ENCODE results near the gene KCNN4. TPM values are rescaled to one million over a fixed set of nuclear protein-coding genes. Genes with fewer than 3 reads are reported as not detected.

Gene KCNN4
- total RNA-seq, 1 experiment from 2014 or later = 29.7 TPM

DNA sequence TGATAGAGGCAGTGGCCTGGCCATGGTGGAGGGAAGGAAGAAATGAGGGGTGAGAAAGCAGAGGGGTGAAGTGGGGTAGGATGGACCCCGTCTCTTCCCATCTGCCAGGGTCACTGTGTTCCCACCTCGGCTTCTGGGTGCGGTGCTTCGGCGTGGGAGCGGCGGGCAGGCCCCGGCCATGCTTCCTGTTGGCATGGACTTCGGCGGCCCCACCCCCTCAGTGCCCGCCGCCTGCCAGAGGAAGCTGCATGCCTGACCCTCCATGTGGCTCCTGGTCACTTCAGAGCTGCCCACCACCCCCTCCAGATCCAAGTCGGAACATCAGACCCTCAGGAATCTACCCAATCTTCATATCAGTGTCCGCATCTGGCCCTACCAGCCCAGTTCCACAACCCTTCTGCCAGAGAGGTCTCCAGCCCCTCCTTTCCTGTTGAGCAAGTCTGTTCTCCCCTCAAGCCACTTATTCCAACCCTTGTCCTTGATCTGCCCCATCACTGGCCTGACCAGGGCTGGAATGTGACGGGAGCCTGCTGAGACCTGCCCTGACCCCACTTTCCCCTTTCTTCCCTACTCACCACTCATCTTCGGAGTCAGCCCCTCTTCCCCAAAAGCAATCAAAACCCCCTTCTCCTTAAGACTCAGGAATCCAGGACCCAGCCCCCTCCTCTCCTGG, 1.5 kb downstream of the KCNN4 start:
- ChIA-PET CTCF (interaction anchor here (2.4 kb wide), 1 partner anchor 12 kb away, joined by 10 read pairs; no protein-coding TSS in a partner anchor), POLR2A (no interaction called here)
- Histone ChIP-seq H3K4me1 (ENCODE audit: control insufficient read depth, insufficient read depth, low read length) (peaks cover 55% of the 10 kb centered on the region), H3K9me3 (ENCODE audit: control insufficient read depth, insufficient read depth, low read depth, low read length) (no peaks in the 10 kb centered on the region), H3K27ac (ENCODE audit: low read length) (peak overlapping the region; percentile 98), H3K36me3 (ENCODE audit: control insufficient read depth, insufficient read depth, low read length) (no peaks in the 10 kb centered on the region; the same call in 1 of the 2 replicates), H3K27me3 (ENCODE audit: control insufficient read depth, insufficient read depth, low read length) (no peaks in the 10 kb centered on the region), H3K4me3 (ENCODE audit: low read depth in 2 of 2, low read length in 2 of 2) (peak overlapping the region; percentile 38 to 67)
- no peak for DNase-seq (ENCODE audit: low read depth, low spot score)
- no peak for ATAC-seq
- TSS peak; percentile 59 for BruUV-seq (replicated peaks)
- in situ Hi-C loops (cut with HindIII; ENCODE audit: low pct_unique_long_range_greater_than_20kb, low sequenced_read_pairs) = no loop called here
- TF ChIP-seq, protein P1, sequence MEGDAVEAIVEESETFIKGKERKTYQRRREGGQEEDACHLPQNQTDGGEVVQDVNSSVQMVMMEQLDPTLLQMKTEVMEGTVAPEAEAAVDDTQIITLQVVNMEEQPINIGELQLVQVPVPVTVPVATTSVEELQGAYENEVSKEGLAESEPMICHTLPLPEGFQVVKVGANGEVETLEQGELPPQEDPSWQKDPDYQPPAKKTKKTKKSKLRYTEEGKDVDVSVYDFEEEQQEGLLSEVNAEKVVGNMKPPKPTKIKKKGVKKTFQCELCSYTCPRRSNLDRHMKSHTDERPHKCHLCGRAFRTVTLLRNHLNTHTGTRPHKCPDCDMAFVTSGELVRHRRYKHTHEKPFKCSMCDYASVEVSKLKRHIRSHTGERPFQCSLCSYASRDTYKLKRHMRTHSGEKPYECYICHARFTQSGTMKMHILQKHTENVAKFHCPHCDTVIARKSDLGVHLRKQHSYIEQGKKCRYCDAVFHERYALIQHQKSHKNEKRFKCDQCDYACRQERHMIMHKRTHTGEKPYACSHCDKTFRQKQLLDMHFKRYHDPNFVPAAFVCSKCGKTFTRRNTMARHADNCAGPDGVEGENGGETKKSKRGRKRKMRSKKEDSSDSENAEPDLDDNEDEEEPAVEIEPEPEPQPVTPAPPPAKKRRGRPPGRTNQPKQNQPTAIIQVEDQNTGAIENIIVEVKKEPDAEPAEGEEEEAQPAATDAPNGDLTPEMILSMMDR (IDR thresholded peaks at IDR 0.05) = no peak
- TF ChIP-seq POLR2AphosphoS5 (IDR thresholded peaks at IDR 0.05; ENCODE audit: low read depth, low read length) (no peak), SIN3A (IDR thresholded peaks at IDR 0.05; ENCODE audit: borderline replicate concordance, insufficient read depth, low read depth, low read length) (no peak), TCF7L2 (IDR thresholded peaks at IDR 0.05; ENCODE audit: low read depth, low read length) (no peak)
- TF ChIP-seq, protein P2, sequence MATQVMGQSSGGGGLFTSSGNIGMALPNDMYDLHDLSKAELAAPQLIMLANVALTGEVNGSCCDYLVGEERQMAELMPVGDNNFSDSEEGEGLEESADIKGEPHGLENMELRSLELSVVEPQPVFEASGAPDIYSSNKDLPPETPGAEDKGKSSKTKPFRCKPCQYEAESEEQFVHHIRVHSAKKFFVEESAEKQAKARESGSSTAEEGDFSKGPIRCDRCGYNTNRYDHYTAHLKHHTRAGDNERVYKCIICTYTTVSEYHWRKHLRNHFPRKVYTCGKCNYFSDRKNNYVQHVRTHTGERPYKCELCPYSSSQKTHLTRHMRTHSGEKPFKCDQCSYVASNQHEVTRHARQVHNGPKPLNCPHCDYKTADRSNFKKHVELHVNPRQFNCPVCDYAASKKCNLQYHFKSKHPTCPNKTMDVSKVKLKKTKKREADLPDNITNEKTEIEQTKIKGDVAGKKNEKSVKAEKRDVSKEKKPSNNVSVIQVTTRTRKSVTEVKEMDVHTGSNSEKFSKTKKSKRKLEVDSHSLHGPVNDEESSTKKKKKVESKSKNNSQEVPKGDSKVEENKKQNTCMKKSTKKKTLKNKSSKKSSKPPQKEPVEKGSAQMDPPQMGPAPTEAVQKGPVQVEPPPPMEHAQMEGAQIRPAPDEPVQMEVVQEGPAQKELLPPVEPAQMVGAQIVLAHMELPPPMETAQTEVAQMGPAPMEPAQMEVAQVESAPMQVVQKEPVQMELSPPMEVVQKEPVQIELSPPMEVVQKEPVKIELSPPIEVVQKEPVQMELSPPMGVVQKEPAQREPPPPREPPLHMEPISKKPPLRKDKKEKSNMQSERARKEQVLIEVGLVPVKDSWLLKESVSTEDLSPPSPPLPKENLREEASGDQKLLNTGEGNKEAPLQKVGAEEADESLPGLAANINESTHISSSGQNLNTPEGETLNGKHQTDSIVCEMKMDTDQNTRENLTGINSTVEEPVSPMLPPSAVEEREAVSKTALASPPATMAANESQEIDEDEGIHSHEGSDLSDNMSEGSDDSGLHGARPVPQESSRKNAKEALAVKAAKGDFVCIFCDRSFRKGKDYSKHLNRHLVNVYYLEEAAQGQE (IDR thresholded peaks at IDR 0.05; ENCODE audit: insufficient read depth in 1 of 2, low read depth in 2 of 2, low read length in 1 of 2) = no peak
- intact Hi-C loops (cut with micrococcal nuclease; ENCODE audit: unreplicated experiment) = no loop called here

DNA sequence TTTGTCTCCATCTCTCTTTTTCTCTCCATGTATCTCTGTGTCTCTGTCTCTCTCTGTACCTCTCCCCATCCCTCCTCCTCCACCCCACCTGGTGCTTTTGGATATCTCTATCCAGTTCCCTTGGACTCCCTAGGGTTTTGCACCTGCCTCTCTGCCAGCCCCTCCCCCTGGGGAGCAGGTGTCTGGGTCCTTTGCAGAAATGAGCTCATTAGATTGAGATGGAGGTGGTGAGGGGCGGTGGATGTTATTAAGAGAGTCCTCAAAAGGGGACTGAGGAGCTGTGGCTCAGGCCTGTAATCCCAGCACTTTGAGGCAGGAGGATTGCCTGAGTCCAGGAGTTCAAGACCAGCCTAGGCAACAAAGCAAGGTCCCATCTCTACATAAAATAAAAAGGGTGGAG, 2.1 kb downstream of the KCNN4 start:
- DNase-seq (ENCODE audit: low read depth, low spot score) (no peak), ATAC-seq (no peak)
- in situ Hi-C loops (cut with HindIII; ENCODE audit: low pct_unique_long_range_greater_than_20kb, low sequenced_read_pairs) = no loop called here
- no peaks in the 10 kb centered on the region; the same call in 1 of the 2 replicates for H3K36me3 ChIP-seq (ENCODE audit: control insufficient read depth, insufficient read depth, low read length)
- BruUV-seq (replicated peaks) = no TSS peak
- H3K27me3 ChIP-seq (ENCODE audit: control insufficient read depth, insufficient read depth, low read length) = no peaks in the 10 kb centered on the region
- H3K4me1 ChIP-seq (ENCODE audit: control insufficient read depth, insufficient read depth, low read length) = peaks cover 49% of the 10 kb centered on the region
- POLR2A ChIA-PET = no interaction called here
- H3K4me3 ChIP-seq (ENCODE audit: low read depth in 2 of 2, low read length in 2 of 2) = peak overlapping the region in 1 of 2 experiments; percentile 67; a peak in 2 of 4 replicates
- peak overlapping the region; percentile 98 for H3K27ac ChIP-seq (ENCODE audit: low read length)
- CTCF ChIA-PET = interaction anchor here (0.7 to 2.4 kb wide), 2 partner anchors 12 to 17 kb away, joined by 3 to 10 read pairs; no protein-coding TSS in a partner anchor
- no peak for TF ChIP-seq POLR2AphosphoS5 (IDR thresholded peaks at IDR 0.05; ENCODE audit: low read depth, low read length)
- no peak for TF ChIP-seq TCF7L2 (IDR thresholded peaks at IDR 0.05; ENCODE audit: low read depth, low read length)
- no peak for TF ChIP-seq SIN3A (IDR thresholded peaks at IDR 0.05; ENCODE audit: borderline replicate concordance, insufficient read depth, low read depth, low read length)
- TF ChIP-seq, protein P2 (IDR thresholded peaks at IDR 0.05; ENCODE audit: insufficient read depth in 1 of 2, low read depth in 2 of 2, low read length in 1 of 2) = no peak
- intact Hi-C loops (cut with micrococcal nuclease; ENCODE audit: unreplicated experiment) = no loop called here
- H3K9me3 ChIP-seq (ENCODE audit: control insufficient read depth, insufficient read depth, low read depth, low read length) = no peaks in the 10 kb centered on the region
